AG04449 (cell line): ENCODE data around the gene GLT1D1.

Source experiments
- CTCF ChIA-PET: fragments of 350-600 bp; formaldehyde crosslinking; extraction: SDS; loops from one replicate; lab custom pipeline; 2021; ENCODE audit warnings: antibody characterized with exemption; lab: Yijun Ruan, JAX
- POLR2A ChIA-PET: fragments of 400-600, 350-600 bp; formaldehyde crosslinking; extraction: SDS; loops from one replicate; lab custom pipeline; 2020; ENCODE audit warnings: antibody characterized with exemption, inconsistent platforms; lab: Yijun Ruan, JAX
- DNase-seq: peaks from one replicate; pipeline ENCODE4 v3.0.0-alpha.2; 2010; ENCODE audit warnings: low read depth, low spot score
- H3K4me3 ChIP-seq: 2 replicates; pipeline ENCODE4 v1.5.1; 2011; ENCODE audit warnings: low read depth, mild to moderate bottlenecking, control low read depth, low read length
- TF ChIP-seq, protein P1 (sequence below): IDR thresholded peaks from one replicate; pipeline ENCODE4 v1.5.1; 2011; ENCODE audit warnings: mild to moderate bottlenecking, moderate library complexity, low read length, control low read depth, inconsistent platforms; ENCODE audit not compliant: insufficient read depth; ENCODE audit errors: missing control alignments

The GLT1D1 gene

GRCh38 chr12:128861226-128862016, 8.1 kb downstream of the GLT1D1 start:
- ChIA-PET CTCF (no interaction called here), POLR2A (no interaction called here)
- no peak overlapping the region for H3K4me3 ChIP-seq
- DNase-seq = no peak
- TF ChIP-seq, protein P1, sequence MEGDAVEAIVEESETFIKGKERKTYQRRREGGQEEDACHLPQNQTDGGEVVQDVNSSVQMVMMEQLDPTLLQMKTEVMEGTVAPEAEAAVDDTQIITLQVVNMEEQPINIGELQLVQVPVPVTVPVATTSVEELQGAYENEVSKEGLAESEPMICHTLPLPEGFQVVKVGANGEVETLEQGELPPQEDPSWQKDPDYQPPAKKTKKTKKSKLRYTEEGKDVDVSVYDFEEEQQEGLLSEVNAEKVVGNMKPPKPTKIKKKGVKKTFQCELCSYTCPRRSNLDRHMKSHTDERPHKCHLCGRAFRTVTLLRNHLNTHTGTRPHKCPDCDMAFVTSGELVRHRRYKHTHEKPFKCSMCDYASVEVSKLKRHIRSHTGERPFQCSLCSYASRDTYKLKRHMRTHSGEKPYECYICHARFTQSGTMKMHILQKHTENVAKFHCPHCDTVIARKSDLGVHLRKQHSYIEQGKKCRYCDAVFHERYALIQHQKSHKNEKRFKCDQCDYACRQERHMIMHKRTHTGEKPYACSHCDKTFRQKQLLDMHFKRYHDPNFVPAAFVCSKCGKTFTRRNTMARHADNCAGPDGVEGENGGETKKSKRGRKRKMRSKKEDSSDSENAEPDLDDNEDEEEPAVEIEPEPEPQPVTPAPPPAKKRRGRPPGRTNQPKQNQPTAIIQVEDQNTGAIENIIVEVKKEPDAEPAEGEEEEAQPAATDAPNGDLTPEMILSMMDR = no peak

DNA sequence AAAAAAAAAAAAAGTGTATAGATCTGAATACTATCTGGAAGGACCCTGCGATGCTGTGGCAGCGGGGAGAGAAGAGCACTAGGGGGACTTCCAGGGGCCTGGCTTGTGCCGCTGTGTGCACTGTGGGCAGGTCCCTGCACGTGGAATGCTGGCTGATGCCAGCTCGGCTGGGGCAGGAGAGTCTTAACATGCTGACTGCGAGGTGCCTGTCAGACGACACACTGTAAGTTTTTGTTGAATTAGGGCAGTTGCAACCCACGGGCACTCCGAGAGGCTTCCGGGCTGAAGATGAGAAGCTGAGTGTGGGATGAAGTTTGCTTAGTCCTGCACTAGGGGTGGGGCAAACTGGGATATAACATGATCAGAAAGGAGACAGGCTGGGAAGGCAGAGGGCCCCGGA, 10.7 kb downstream of the GLT1D1 start:
- TF ChIP-seq, protein P1 = no peak
- POLR2A ChIA-PET = no interaction called here
- CTCF ChIA-PET = no interaction called here

DNA sequence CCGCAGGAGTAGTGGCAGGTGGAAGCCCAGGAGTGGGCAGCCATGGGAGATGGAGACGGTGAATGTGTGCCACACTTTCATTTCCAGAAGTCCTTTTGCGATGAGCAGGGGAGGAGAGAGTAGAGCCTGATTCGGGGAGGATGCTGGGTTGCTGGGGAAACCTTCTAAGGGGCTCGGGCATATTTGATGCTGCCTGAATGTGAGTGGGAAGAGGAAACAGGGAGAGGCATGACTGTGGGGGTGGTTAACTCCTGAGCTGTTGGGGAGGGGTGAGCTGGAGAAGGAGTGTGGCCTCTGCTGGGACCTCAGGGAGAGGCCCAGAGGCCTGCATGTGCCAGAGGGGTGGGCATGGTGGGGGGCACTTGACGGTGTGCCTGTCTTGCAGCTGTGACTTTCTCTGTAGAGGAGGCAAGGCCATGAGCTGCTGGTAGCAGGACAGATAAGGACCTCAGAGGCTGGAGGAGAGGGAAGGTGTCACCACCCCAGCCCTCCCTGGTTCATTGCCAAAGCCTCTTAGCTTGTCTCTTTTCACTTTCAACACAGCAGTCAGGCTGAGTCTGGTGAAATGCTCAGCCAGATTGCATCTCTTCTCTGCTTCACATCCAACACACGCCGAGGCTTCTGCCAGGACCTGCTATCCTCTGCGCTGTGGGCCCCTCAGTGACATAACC, 11.4 kb downstream of the GLT1D1 start:
- ChIA-PET CTCF (no interaction called here), POLR2A (no interaction called here)
- H3K4me3 ChIP-seq = no peak overlapping the region
- no peak for DNase-seq
- TF ChIP-seq, protein P1 = no peak

More for the DNA sequence above, 10.7 kb downstream of the GLT1D1 start:
- no peak overlapping the region for H3K4me3 ChIP-seq
- DNase-seq = no peak

DNA sequence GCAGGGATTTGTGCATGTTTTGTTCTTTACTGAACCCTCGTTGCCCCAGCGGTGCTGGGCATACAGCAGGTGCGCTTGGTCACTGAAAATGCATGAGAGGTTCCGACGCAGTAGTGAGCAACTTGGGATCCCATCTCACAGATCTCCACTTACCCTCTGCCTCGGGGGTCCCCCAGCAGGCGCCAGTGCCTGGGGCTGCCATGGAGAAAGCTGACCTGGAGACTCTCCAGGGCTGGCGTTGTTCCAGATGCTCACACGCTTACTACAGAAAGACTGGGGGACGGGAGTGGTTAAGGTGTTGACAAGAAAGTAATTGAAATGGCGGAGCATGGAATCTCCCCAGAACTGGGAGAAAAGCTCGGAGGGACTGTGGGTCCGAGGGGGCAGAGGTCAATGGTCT, 14.2 kb downstream of the GLT1D1 start:
- TF ChIP-seq, protein P1 = no peak
- H3K4me3 ChIP-seq = no peak overlapping the region
- DNase-seq = no peak
- POLR2A ChIA-PET = no interaction called here
- CTCF ChIA-PET = no interaction called here

DNA sequence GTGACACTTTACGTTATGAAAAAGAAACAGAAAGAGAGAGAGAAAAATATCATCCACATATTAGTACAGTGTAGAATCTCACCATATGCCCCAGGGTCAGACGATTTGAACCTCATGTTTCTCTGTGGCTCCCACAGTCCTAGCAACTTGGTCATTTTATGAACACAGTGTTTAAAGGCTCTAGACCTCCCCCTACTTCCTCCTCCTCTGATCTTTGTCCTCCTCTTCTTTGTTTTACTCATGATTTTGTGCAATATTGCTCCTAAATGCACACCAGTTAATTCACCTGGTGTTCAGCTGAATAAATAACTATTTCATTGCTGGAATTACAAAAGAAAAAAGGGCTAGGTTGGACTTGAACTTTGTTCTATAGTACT, 18.2 kb downstream of the GLT1D1 start:
- no peak for DNase-seq
- TF ChIP-seq, protein P1 = no peak

GRCh38 chr12:128872303-128872702, 19.0 kb downstream of the GLT1D1 start:
- DNase-seq = no peak
- POLR2A ChIA-PET = no interaction called here
- TF ChIP-seq, protein P1 = no peak
- CTCF ChIA-PET = no interaction called here
- no peak overlapping the region for H3K4me3 ChIP-seq

More for the DNA sequence above, 18.2 kb downstream of the GLT1D1 start:
- no peak overlapping the region for H3K4me3 ChIP-seq
- ChIA-PET POLR2A (no interaction called here), CTCF (no interaction called here)
